ENCODE measurements around the gene ABCC4. TPM values are rescaled to one million over a fixed set of nuclear protein-coding genes. Genes with fewer than 3 reads are reported as not detected.

ABCC4 gene
- total and polyA plus RNA-seq, 2 donors (not counting 1 experiment from before 2014, with no cell fraction given), result 1.8 to 7.1 TPM

- intact Hi-C loops (cut with micrococcal nuclease), result no loop called here
- no peaks in the 10 kb centered on the region for H4K20me1 ChIP-seq (ENCODE audit: control insufficient read depth, insufficient read depth, low read length, poor library complexity, severe bottlenecking)
- no peaks in the 10 kb centered on the region for H3K27me3 Mint-ChIP-seq
- H3K4me2 ChIP-seq (replicated peaks; ENCODE audit: low read depth, low read length, poor library complexity, severe bottlenecking), result no peak overlapping the region
- no peak overlapping the region for H3K4me3 Mint-ChIP-seq
- ChIA-PET CTCF (interaction anchor here (0.7 to 1.3 kb wide), 3 partner anchors 11 to 130 kb away, joined by 3 to 5 read pairs (median 3); no protein-coding TSS in a partner anchor), POLR2A (no interaction called here)
- H3K4me1 Mint-ChIP-seq, result peaks cover 18% of the 10 kb centered on the region
- no peaks in the 10 kb centered on the region for H3K9me3 Mint-ChIP-seq (ENCODE audit: insufficient read depth)
- H3K9ac ChIP-seq (ENCODE audit: low read length), result no peak overlapping the region
- no peaks in the 10 kb centered on the region for H3K36me3 ChIP-seq (replicated peaks in 1 of 2; ENCODE audit: control extremely low read depth in 1 of 2, control insufficient read depth in 1 of 2, extremely low read depth in 1 of 2, insufficient read depth in 2 of 2, low read length in 1 of 2)
- H3K27ac ChIP-seq (ENCODE audit: low read length in 2 of 2), result no peak overlapping the region
- H3K27ac Mint-ChIP-seq, result no peak overlapping the region
- no peak overlapping the region for H2AFZ ChIP-seq (ENCODE audit: insufficient read depth, low read depth, low read length, poor library complexity, severe bottlenecking)
- TF ChIP-seq EZH2 (IDR thresholded peaks at IDR 0.05; ENCODE audit: borderline replicate concordance, insufficient read depth, low read depth, low read length, poor library complexity, severe bottlenecking) (no peak), CTCF (IDR thresholded peaks at IDR 0.05) (no peak)
- no peak overlapping the region for H3K4me3 ChIP-seq (ENCODE audit: control extremely low read depth in 1 of 5, extremely low read depth in 1 of 5, insufficient read depth in 1 of 5, low read depth in 2 of 5, low read length in 4 of 5)
- ATAC-seq (ENCODE audit: low read depth) (no peak), DNase-seq (no peak)
- WGBS (ENCODE audit: insufficient coverage), result no CpG with 5 or more reads among the region's 1 CpG
- no peaks in the 10 kb centered on the region for H3K9me3 ChIP-seq (ENCODE audit: control extremely low read depth in 1 of 3, control insufficient read depth in 2 of 3, insufficient read depth in 1 of 3, low read length in 2 of 3)
- H3K79me2 ChIP-seq (ENCODE audit: control insufficient read depth, insufficient read depth, low read length), result no peaks in the 10 kb centered on the region
- no peaks in the 10 kb centered on the region for H3K4me1 ChIP-seq (ENCODE audit: control insufficient read depth in 2 of 2, insufficient read depth in 2 of 2, low read length in 2 of 2)
- no peaks in the 10 kb centered on the region for H3K27me3 ChIP-seq (replicated peaks in 1 of 4; ENCODE audit: control extremely low read depth in 1 of 4, control insufficient read depth in 3 of 4, insufficient read depth in 4 of 4, low read length in 3 of 4)
Measured at GRCh38 chr13:95250961-95251360, 50.3 kb downstream of the ABCC4 start.

DNA sequence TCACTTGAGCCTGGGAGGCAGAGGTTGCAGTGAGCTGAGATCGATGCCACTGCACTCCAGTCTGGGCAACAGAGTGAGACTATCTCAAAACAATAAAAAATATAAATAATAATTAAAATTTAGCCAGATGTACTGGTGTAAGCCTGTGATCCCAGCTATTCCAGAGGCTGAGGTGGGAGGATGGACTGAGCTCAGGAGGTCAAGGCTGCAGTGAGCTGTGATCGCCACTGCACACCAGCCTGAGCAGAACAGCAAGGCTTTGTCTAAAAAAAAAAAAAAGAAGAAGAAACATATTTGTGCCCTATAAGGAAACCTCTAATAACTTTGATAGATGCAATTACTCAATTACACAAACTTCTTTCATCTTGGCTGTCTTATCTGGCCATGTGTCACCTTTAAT, 52.3 kb downstream of the ABCC4 start:
- no peak for DNase-seq
- Histone ChIP-seq H3K9ac (ENCODE audit: low read length) (no peak overlapping the region), H4K20me1 (ENCODE audit: control insufficient read depth, insufficient read depth, low read length, poor library complexity, severe bottlenecking) (no peaks in the 10 kb centered on the region), H2AFZ (ENCODE audit: insufficient read depth, low read depth, low read length, poor library complexity, severe bottlenecking) (no peak overlapping the region), H3K9me3 (ENCODE audit: control extremely low read depth in 1 of 3, control insufficient read depth in 2 of 3, insufficient read depth in 1 of 3, low read length in 2 of 3) (no peaks in the 10 kb centered on the region), H3K4me1 (ENCODE audit: control insufficient read depth in 2 of 2, insufficient read depth in 2 of 2, low read length in 2 of 2) (no peaks in the 10 kb centered on the region), H3K4me3 (ENCODE audit: control extremely low read depth in 1 of 5, extremely low read depth in 1 of 5, insufficient read depth in 1 of 5, low read depth in 2 of 5, low read length in 4 of 5) (no peak overlapping the region), H3K79me2 (ENCODE audit: control insufficient read depth, insufficient read depth, low read length) (no peaks in the 10 kb centered on the region), H3K36me3 (replicated peaks in 1 of 2; ENCODE audit: control extremely low read depth in 1 of 2, control insufficient read depth in 1 of 2, extremely low read depth in 1 of 2, insufficient read depth in 2 of 2, low read length in 1 of 2) (no peaks in the 10 kb centered on the region), H3K27me3 (replicated peaks in 1 of 4; ENCODE audit: control extremely low read depth in 1 of 4, control insufficient read depth in 3 of 4, insufficient read depth in 4 of 4, low read length in 3 of 4) (no peaks in the 10 kb centered on the region), H3K4me2 (replicated peaks; ENCODE audit: low read depth, low read length, poor library complexity, severe bottlenecking) (no peak overlapping the region), H3K27ac (ENCODE audit: low read length in 2 of 2) (no peak overlapping the region)
- ChIA-PET CTCF (no interaction called here), POLR2A (no interaction called here)
- Mint-ChIP-seq H3K27me3 (no peaks in the 10 kb centered on the region), H3K9me3 (ENCODE audit: insufficient read depth) (no peaks in the 10 kb centered on the region), H3K4me1 (peaks cover 16% of the 10 kb centered on the region), H3K27ac (no peak overlapping the region), H3K4me3 (no peak overlapping the region)
- TF ChIP-seq CTCF (IDR thresholded peaks at IDR 0.05) (no peak), EZH2 (IDR thresholded peaks at IDR 0.05; ENCODE audit: borderline replicate concordance, insufficient read depth, low read depth, low read length, poor library complexity, severe bottlenecking) (no peak)
- intact Hi-C loops (cut with micrococcal nuclease), result no loop called here
- ATAC-seq (ENCODE audit: low read depth), result no peak
- no CpG with 5 or more reads among the region's 2 CpGs for WGBS (ENCODE audit: insufficient coverage)
